Hematopoietic multipotent progenitor cell treated with erythropoietin and hydrocortisone succinate and interleukin-3 and kit ligand, for 6 days (in vitro differentiated cells): ENCODE data around the gene NXNL2.

Experiments used
- DNase-seq: peaks from one replicate; pipeline ENCODE4 v3.0.0-alpha.2; 2015

The NXNL2 gene

DNA sequence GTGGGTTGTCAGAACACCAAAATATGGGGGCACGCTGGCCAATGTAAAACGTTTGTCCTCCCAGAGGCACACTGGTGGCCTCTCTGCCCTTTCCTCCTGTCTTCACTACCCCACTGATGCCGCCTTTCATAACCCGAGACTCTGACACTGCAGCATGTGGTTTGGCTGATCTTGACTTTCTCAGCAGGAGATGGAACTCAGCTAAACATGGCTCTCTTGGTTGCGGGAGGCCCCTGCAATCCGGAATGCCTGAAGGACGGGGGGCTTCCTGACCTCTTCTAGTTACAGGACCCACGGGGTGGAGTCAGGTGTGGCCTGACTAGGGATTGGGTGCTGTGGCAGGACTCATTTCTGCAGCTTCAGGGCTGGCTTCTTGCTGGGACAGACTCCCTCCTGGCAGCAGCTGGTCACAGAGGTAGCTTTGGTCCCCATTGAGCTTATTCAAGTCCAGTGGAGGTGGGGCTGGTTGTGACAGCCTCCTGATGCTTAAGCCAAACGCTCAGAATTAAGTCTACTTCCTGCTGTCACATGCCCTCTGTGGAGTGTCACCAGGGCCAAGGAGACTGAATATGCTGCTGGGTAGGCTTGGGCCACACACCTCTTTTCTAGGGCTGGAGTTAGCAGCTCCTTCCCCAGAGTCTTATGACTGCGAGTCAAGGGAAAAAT is 44.2 kb downstream of the NXNL2 start:
- DNase-seq: no peak

DNA sequence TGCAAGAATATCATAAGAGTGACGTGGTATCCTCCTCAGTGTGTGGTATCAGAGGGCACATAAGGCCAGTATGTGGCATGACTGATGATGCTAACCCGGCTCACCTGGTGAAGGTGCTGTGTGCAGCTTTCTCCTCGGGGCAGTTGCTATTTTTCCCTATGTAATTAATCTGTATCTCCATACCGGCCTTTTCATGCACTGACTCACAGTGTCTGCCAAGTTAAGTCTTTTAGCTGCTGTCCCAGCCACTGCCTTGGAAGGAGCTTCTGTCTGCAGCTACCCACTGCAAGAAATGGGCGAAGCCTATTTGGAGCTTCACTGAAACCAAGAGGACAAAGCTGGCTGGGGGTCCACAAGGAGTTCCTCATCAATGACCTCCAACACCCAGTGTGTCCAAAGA is 46.0 kb downstream of the NXNL2 start:
- DNase-seq: no peak

DNA sequence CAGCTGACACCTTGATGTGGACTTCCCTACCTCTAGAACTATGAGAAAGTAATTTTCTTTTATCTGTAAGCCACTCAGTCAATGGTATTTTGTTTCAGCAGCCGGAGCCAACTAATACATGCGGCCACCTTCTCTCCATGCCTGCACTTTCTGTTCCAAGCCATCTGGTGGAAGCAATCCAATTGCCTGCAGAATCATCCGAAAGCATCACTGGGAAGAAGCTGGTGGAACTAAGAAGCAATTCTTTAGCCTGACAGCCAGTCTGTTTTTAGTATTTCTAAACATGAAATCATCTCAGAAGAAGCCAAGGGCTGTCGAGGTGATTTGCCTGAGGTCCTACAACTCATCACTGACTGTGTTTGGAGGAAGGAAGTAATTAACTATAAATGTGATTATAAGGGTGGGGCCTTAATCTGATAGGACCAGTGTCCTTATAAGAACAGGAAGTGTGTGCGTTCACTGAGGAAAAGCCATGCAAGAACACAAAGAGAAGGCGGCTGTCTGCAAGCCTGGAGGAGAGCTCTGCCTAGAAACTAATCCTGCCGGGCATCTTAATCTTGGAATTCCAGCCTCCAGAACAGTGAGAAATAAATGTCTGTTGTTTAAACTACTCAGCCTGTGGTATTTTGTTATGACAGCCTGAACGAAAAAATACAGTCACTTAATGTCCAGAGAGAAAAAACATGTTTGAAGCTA is 49.1 kb downstream of the NXNL2 start:
- peak; percentile 37 for DNase-seq

DNA sequence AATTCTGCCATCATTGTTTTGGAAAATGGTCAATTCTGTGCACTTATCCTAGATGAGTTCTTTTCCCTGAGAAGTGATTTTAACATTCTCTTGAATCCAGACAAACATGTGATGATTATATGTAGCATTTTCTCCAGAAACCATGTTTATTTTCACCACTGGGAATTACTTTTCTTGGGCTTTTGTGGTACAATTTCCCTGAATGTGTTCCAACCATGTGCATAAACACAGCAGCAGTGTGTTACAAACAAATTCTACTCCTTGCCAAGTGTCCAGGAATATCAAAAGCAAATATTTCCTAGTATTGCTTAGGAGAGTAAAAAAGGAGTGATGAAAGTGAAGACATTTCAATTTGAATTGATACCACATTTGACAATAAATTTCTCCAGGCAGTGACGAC is 50.4 kb downstream of the NXNL2 start:
- no peak for DNase-seq

DNA sequence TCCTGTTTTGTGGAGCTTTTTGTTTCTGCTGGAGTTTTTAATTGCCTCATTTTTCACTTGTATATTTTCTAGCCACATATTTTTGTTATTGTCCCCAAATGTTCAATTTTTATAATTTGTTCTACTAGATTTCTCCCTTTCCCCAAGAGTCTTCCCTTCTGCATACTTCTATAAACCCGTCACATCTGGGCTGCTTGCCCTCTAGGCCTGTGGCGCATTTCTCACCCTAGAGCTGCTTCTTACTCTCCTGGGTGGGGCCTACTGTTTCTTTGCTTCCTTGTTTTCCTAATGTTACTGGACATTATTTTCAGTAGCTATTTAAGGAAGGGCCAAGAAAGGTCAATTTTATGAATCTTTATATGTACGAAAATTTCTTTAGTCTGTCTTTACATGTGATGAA is 51.5 kb downstream of the NXNL2 start:
- DNase-seq: no peak

DNA sequence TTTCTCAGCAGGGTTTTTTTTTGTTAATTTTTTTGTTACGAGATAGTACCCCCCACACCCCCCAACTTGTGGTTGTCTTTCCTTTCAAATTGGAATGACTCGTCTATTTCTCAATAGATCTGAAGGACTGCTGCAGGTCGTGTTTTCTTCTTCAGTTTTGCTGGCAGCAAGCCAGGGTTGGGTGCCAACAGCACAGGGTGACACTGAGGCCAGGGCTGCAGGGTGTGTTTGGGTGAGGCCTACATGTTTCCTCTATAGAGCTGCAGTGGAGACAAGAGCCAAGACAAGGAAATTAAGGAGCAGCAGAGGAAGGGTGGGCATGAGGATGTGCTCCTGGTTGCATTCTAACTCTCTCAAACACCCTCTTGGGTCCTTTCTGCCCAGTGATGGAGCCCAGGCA is 52.2 kb downstream of the NXNL2 start:
- peak; percentile 18 for DNase-seq

DNA sequence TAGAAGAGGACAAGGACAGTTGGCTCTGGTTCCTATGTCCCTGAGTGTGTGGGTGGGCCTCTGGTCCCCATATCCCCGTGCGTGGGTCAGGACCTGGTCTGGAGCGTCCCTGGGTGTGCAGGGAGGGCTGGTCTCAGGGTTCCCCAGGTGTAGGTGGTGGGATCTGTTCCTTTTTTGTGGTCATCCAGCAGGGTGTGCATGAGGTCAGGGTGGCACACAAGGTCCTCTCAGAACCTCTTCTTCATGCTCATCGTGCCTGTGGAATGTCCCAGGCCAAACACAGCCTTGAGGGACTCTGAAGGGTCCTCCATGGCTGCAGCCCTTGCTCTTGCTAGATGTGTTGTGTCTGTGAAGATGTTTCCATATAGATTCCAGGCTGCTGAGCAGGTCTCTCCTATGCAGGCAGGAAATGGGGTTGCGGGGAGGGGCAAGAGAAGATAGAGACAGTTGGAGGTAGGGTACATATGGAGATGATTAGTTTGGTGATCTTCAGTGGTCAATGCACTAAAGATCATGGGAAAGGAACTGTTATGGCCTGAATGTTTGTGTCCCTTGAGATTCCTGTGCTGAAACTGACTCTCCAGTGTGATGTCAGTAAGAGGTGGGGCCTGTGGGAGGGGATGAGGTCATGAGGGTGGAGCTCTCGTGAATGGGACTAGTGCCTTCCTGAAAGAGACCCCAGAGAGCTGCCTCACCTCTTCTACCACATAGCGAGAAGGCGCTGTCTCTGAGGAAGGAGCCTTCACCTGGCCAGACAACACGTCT is 53.1 kb downstream of the NXNL2 start:
- DNase-seq: no peak

DNA sequence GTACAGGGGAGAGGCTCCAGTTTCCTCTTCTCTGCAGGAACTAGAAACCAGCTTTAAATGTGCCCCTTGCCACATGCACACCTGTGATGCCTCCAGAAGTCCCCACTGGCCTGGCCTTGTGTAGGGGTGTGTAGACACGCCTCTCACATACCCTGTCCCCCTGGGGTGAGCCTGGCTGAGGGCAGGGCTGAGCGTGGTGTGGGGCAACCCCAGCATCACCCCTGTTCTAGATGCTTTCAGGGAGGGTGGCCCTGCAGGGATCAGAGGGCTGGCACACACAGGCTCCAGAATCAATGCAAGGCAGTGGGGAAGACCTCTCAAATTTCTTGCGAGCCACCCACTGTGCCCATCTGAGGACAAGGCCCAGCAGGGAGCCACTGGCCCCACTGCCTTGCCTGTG is 54.7 kb downstream of the NXNL2 start:
- no peak for DNase-seq

DNA sequence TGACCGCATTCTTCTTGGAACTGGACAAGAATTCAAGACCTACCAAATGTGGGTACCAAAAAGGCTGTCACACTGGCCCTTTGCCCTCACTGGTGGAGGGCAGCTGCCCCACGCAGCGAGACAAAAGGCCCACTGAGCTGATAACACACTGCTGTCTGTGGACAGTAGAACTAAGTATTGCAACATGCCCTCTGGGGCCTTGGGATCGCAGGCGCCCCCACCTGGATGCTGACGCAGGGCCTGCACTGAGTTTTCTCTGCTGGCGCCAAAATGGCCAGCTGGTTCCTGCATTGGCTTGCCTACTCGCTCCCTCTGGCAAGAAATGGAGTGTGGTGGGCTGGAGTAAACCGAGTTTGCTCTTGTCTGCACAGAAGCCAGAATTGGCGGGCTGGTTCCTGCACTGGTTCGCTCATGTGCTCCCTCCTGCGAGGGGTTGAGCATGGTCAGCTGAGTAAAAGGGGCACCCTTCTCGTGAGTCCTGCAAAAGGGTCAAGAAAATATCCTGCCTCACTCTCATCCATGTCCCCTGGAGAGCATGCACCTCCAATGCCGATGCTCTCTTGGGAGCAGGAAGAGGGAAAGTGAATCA is 55.7 kb downstream of the NXNL2 start:
- peak; percentile 25 for DNase-seq

DNA sequence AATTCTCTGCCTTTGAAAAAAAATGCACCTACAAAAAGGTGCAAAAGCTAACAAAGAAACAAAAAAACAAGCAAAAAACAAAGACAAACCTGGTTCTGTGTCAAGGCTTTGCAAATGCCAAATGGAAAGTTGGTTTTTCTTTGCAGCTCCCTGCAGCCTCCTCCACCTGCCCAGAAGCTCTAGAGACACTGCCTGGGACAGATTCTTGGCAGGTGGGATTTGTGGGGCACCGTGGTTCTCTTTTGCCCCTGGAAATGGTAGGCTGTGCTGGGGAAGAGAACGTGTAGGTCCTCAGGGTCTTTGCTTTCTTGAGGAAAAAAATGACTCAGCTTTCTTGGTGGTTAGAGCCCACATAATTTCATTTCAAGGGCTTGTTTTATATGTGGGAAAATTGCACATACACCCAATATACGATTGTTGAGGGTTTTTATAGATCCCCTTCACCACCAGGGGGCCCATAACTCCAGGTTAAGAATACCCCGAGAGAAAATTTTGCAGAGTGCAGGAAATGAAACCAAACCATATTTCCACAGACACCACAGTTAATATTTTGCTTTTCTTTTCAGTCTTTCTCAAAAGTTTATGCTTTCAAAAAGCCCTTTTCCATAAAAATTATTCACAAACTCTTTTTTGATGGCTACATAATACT is 58.7 kb downstream of the NXNL2 start:
- peak; percentile 81 for DNase-seq
